A673 (cell line): ENCODE data around the gene PALD1.

ENCODE experiments used
- CTCF ChIP-seq: fragments of 300-800, 200-600 bp; sonication (generic); conservative IDR thresholded peaks from 2 replicates; pipeline ENCODE4 v1.5.1; 2017; ENCODE audit warnings: low read depth, mild to moderate bottlenecking, antibody characterized with exemption, low read length, moderate library complexity, mixed read lengths
- EZH2 ChIP-seq: fragments of 200-600 bp; sonication (generic); IDR thresholded peaks from 2 replicates; pipeline ENCODE4 v1.6.1; 2017; ENCODE audit warnings: borderline replicate concordance, low read depth, mild to moderate bottlenecking, mixed read lengths, antibody characterized with exemption, low read length; ENCODE audit not compliant: poor library complexity, severe bottlenecking

GRCh38 chr10:70585578-70586169 is 107.1 kb downstream of the PALD1 start:
- TF ChIP-seq CTCF (no peak), EZH2 (no peak)
